HCT116 (cell line): ENCODE measurements around the gene MYL5. TPM values are rescaled to one million over a fixed set of nuclear protein-coding genes. Genes with fewer than 3 reads are reported as not detected.

Experiments
- ATAC-seq: fragments of 200-7000 bp; cut with Tn5 transposase; 2 replicates; pipeline ENCODE4 v1.9.1; 2020; ENCODE audit warnings: mild to moderate bottlenecking, moderate library complexity
- BruUV-seq: library from RNA; stranded (reverse); fragments of 400-500 nt; replicated peaks from 2 replicates; lab custom pipeline; 2021; lab: Mats Ljungman, UMichigan
- CTCF ChIA-PET: fragments of 300-600 bp; sonication (Branson Sonifier 250); formaldehyde crosslinking; loops from one replicate; lab custom pipeline; 2021; ENCODE audit warnings: antibody characterized with exemption; lab: Charles Lee
- POLR2A ChIA-PET: fragments of 300-600, 350-600 bp; sonication (Branson Sonifier 250); formaldehyde crosslinking; loops from one replicate; lab custom pipeline; 2021; ENCODE audit warnings: antibody characterized with exemption; lab: Charles Lee
- RAD21 ChIA-PET, 2 experiments: fragments of 300-600 bp; sonication (Branson Sonifier 250); formaldehyde crosslinking; loops; one replicate each; lab custom pipeline; 2023; ENCODE audit warnings: low total read pairs in 2 of 2; ENCODE audit not compliant: uncharacterized antibody in 2 of 2, unreplicated experiment in 2 of 2, low non-redundant PET in 1 of 2; lab: Charles Lee
- DNase-seq: peaks from one replicate; pipeline ENCODE4 v3.0.0-alpha.2; 2010; ENCODE audit warnings: low read depth, low spot score
- H2AFZ ChIP-seq: fragments of 200-600 bp; shearing (Covaris generic), sonication (generic); 2 replicates; pipeline ENCODE4 v1.6.1; 2017; ENCODE audit warnings: low read depth, mixed run types, mixed read lengths, antibody characterized with exemption, low read length; ENCODE audit not compliant: poor library complexity, severe bottlenecking
- H3K27ac ChIP-seq: 2 replicates; pipeline ENCODE4 v1.5.1; 2012; ENCODE audit warnings: low read depth, low read length
- H3K27me3 ChIP-seq: fragments of 200-600 bp; sonication (generic); 2 replicates; pipeline ENCODE4 v1.6.1; 2016; ENCODE audit warnings: mixed run types, low read length, mixed read lengths; ENCODE audit not compliant: insufficient read depth
- H3K36me3 ChIP-seq, 2 experiments: fragments of 200-500 bp in 1 of 2; fragments of 200-600 bp in 1 of 2; sonication (Bioruptor generic) in 1 of 2; sonication (generic) in 1 of 2; 2 replicates each; pipeline versions ENCODE4 v1.5.1 to v1.6.1; 2014 to 2016; ENCODE audit warnings: low read length in 2 of 2, inconsistent platforms in 1 of 2, mixed read lengths in 1 of 2, mixed run types in 1 of 2; ENCODE audit not compliant: insufficient read depth in 2 of 2, control insufficient read depth in 1 of 2
- H3K4me1 ChIP-seq, 2 experiments: fragments of 200-600 bp in 1 of 2; sonication (generic) in 1 of 2; 2 replicates each; pipeline versions ENCODE4 v1.5.1 to v1.6.1; 2012 to 2017; ENCODE audit warnings: low read length in 2 of 2, inconsistent platforms in 1 of 2, mild to moderate bottlenecking in 1 of 2, mixed read lengths in 1 of 2, mixed run types in 1 of 2, moderate library complexity in 1 of 2; ENCODE audit not compliant: insufficient read depth in 2 of 2, control insufficient read depth in 1 of 2
- H3K4me2 ChIP-seq: fragments of 200-600 bp; sonication (generic); 2 replicates; pipeline ENCODE4 v1.6.1; 2017; ENCODE audit warnings: mixed run types, low read length, mixed read lengths
- H3K4me3 ChIP-seq, 2 experiments: fragments of 200-600 bp in 1 of 2; sonication (generic) in 1 of 2; replicated peaks in 1 of 2; 2 replicates each; pipeline ENCODE4 v1.5.1; 2011 to 2016; ENCODE audit warnings: low read length in 2 of 2, control low read depth in 1 of 2, low read depth in 1 of 2, mild to moderate bottlenecking in 1 of 2, mixed read lengths in 1 of 2, mixed run types in 1 of 2
- H3K79me2 ChIP-seq: fragments of 200-600 bp; sonication (generic); 2 replicates; pipeline ENCODE4 v1.6.1; 2017; ENCODE audit warnings: mild to moderate bottlenecking, mixed run types, low read length, moderate library complexity, mixed read lengths; ENCODE audit not compliant: insufficient read depth
- H3K9ac ChIP-seq: fragments of 200-600 bp; sonication (generic); 2 replicates; pipeline ENCODE4 v1.6.1; 2016; ENCODE audit warnings: low read length, mixed read lengths
- H3K9me2 ChIP-seq: fragments of 200-600 bp; sonication (generic), shearing (Covaris generic); 2 replicates; pipeline ENCODE4 v1.6.1; 2017; ENCODE audit warnings: mixed run types, mild to moderate bottlenecking, moderate library complexity; ENCODE audit not compliant: insufficient read depth
- H3K9me3 ChIP-seq, 2 experiments: fragments of 200-500 bp in 1 of 2; fragments of 200-600 bp in 1 of 2; sonication (Bioruptor generic) in 1 of 2; sonication (generic) in 1 of 2; 2 replicates each; pipeline ENCODE4 v1.6.1; 2014 to 2017; ENCODE audit warnings: low read length in 2 of 2, mixed read lengths in 2 of 2, inconsistent platforms in 1 of 2, low read depth in 1 of 2, mild to moderate bottlenecking in 1 of 2, mixed run types in 1 of 2, moderate library complexity in 1 of 2; ENCODE audit not compliant: control insufficient read depth in 1 of 2, insufficient read depth in 1 of 2
- H4K20me1 ChIP-seq: fragments of 200-600 bp; sonication (generic), shearing (Covaris generic); 2 replicates; pipeline ENCODE4 v1.6.1; 2017; ENCODE audit warnings: mixed run types, mild to moderate bottlenecking, moderate library complexity; ENCODE audit not compliant: insufficient read depth
- EGR1 ChIP-seq: IDR thresholded peaks from 2 replicates; pipeline ENCODE4 v1.6.1; 2012; ENCODE audit warnings: low read depth
- ELF1 ChIP-seq: IDR thresholded peaks from 2 replicates; pipeline ENCODE4 v1.6.1; 2012; ENCODE audit warnings: low read depth, borderline replicate concordance
- EZH2phosphoT487 ChIP-seq: fragments of 200-600 bp; IDR thresholded peaks from 2 replicates; pipeline ENCODE4 v1.6.1; 2018; ENCODE audit warnings: antibody characterized with exemption, borderline replicate concordance
- FOSL1 ChIP-seq: IDR thresholded peaks from 2 replicates; pipeline ENCODE4 v1.6.1; 2012; ENCODE audit warnings: low read depth
- POLR2A ChIP-seq: IDR thresholded peaks from 2 replicates; pipeline ENCODE4 v1.7.0; 2011; ENCODE audit warnings: borderline replicate concordance; ENCODE audit not compliant: insufficient read depth, insufficient read length; ENCODE audit errors: extremely low read depth
- REST ChIP-seq: IDR thresholded peaks from 2 replicates; pipeline ENCODE4 v1.6.1; 2012; ENCODE audit warnings: low read depth
- SIN3A ChIP-seq: IDR thresholded peaks from 2 replicates; pipeline ENCODE4 v1.6.1; 2012; ENCODE audit warnings: low read depth
- YY1 ChIP-seq: IDR thresholded peaks from 2 replicates; pipeline ENCODE4 v1.6.1; 2011; ENCODE audit warnings: low read length, low read depth, moderate library complexity, mild to moderate bottlenecking; ENCODE audit not compliant: insufficient replicate concordance; ENCODE audit errors: extremely low read depth
- ZFX ChIP-seq: fragments of 450-650 bp; IDR thresholded peaks from 2 replicates; pipeline ENCODE4 v1.6.1; 2017
- intact Hi-C: fragments of 100-400 bp; cut with micrococcal nuclease; formaldehyde crosslinking; loops from 2 replicates; pipeline ENCODE4 v1.10.0; 2022
- total RNA-seq: library from RNA; stranded (reverse); gene quantifications from one replicate; pipeline ENCODE4 v1.2.1, GENCODE V29; 2021; ENCODE audit not compliant: unreplicated experiment
- TF ChIP-seq, protein P1 (sequence below): IDR thresholded peaks from 2 replicates; pipeline ENCODE4 v1.6.1; 2011; ENCODE audit warnings: mild to moderate bottlenecking, low read length, moderate library complexity; ENCODE audit not compliant: insufficient replicate concordance; ENCODE audit errors: extremely low read depth

Gene MYL5
- total RNA-seq, 1 experiment from 2014 or later: 14.0 TPM

GRCh38 chr4:653080-653821, 21.1 kb upstream of the MYL5 start:
- H3K9ac ChIP-seq: no peak overlapping the region
- no peaks in the 10 kb centered on the region for H4K20me1 ChIP-seq
- no peak overlapping the region for H3K27ac ChIP-seq
- no peak overlapping the region for H2AFZ ChIP-seq
- no peaks in the 10 kb centered on the region for H3K9me2 ChIP-seq
- H3K4me3 ChIP-seq: no peak overlapping the region
- no peak for DNase-seq
- ChIA-PET POLR2A (no interaction called here), CTCF (no interaction called here), RAD21 (no interaction called here)
- no peaks in the 10 kb centered on the region for H3K4me1 ChIP-seq
- H3K4me2 ChIP-seq: no peak overlapping the region
- H3K79me2 ChIP-seq: no peaks in the 10 kb centered on the region
- H3K27me3 ChIP-seq: no peaks in the 10 kb centered on the region
- no peaks in the 10 kb centered on the region for H3K36me3 ChIP-seq
- H3K9me3 ChIP-seq: no peaks in the 10 kb centered on the region
- ATAC-seq: no peak
- intact Hi-C loops: no loop called here
- TF ChIP-seq ZFX: no peak
- TF ChIP-seq EZH2phosphoT487: no peak
- TF ChIP-seq EGR1: no peak
- no peak for TF ChIP-seq FOSL1
- TF ChIP-seq YY1: no peak
- TF ChIP-seq REST: no peak
- TF ChIP-seq, protein P1, sequence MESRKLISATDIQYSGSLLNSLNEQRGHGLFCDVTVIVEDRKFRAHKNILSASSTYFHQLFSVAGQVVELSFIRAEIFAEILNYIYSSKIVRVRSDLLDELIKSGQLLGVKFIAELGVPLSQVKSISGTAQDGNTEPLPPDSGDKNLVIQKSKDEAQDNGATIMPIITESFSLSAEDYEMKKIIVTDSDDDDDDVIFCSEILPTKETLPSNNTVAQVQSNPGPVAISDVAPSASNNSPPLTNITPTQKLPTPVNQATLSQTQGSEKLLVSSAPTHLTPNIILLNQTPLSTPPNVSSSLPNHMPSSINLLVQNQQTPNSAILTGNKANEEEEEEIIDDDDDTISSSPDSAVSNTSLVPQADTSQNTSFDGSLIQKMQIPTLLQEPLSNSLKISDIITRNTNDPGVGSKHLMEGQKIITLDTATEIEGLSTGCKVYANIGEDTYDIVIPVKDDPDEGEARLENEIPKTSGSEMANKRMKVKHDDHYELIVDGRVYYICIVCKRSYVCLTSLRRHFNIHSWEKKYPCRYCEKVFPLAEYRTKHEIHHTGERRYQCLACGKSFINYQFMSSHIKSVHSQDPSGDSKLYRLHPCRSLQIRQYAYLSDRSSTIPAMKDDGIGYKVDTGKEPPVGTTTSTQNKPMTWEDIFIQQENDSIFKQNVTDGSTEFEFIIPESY: no peak
- TF ChIP-seq SIN3A: no peak
- no peak for TF ChIP-seq POLR2A
- TF ChIP-seq ELF1: no peak
- BruUV-seq: no TSS peak
